Tibial nerve (tissue), 4 donors: ENCODE results near the gene GMDS.

Source experiments
- EP300 ChIP-seq, 2 donors: sonication (generic); formaldehyde crosslinking; IDR thresholded peaks; one replicate each; pipeline ENCODE4 v1.6.1; 2017; ENCODE audit warnings: antibody characterized with exemption in 2 of 2, mild to moderate bottlenecking in 1 of 2
- TF ChIP-seq, protein P1 (sequence below), 5 experiments: fragments of 200-600 bp in 3 of 5; fragments of 450-650 bp in 2 of 5; sonication (generic) in 3 of 5; IDR thresholded peaks; one replicate each; pipeline ENCODE4 v1.5.1; 2016 to 2019; ENCODE audit warnings: antibody characterized with exemption in 5 of 5, mild to moderate bottlenecking in 3 of 5, moderate library complexity in 2 of 5

- TF ChIP-seq, protein P1, sequence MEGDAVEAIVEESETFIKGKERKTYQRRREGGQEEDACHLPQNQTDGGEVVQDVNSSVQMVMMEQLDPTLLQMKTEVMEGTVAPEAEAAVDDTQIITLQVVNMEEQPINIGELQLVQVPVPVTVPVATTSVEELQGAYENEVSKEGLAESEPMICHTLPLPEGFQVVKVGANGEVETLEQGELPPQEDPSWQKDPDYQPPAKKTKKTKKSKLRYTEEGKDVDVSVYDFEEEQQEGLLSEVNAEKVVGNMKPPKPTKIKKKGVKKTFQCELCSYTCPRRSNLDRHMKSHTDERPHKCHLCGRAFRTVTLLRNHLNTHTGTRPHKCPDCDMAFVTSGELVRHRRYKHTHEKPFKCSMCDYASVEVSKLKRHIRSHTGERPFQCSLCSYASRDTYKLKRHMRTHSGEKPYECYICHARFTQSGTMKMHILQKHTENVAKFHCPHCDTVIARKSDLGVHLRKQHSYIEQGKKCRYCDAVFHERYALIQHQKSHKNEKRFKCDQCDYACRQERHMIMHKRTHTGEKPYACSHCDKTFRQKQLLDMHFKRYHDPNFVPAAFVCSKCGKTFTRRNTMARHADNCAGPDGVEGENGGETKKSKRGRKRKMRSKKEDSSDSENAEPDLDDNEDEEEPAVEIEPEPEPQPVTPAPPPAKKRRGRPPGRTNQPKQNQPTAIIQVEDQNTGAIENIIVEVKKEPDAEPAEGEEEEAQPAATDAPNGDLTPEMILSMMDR (IDR thresholded peaks at IDR 0.05), result no peak
- TF ChIP-seq EP300 (IDR thresholded peaks at IDR 0.05), result no peak
Observed at GRCh38 chr6:1991332-1991878, 254.0 kb downstream of the GMDS start.
